ENCODE data around the gene ETV1. TPM values are rescaled to one million over a fixed set of nuclear protein-coding genes. Genes with fewer than 3 reads are reported as not detected.

Gene ETV1
- total RNA-seq, 1 experiment from 2014 or later, result 45.9 TPM

- CTCF ChIA-PET, result no interaction called here
- peaks cover 10% of the 10 kb centered on the region for H3K4me1 Mint-ChIP-seq (ENCODE audit: low read depth, unreplicated experiment)
- TF ChIP-seq CTCF (IDR thresholded peaks at IDR 0.05; ENCODE audit: unreplicated experiment), result no peak
- no peak overlapping the region for H3K4me3 Mint-ChIP-seq (ENCODE audit: low read depth, unreplicated experiment)
- H3K27ac Mint-ChIP-seq (ENCODE audit: unreplicated experiment), result no peak overlapping the region
- intact Hi-C loops (cut with micrococcal nuclease; ENCODE audit: unreplicated experiment), result loop anchor here (5.0 to 10.0 kb wide), 4 partner anchors 243 to 705 kb away; no protein-coding TSS in a partner anchor
- H3K27me3 Mint-ChIP-seq (ENCODE audit: unreplicated experiment), result no peaks in the 10 kb centered on the region
- DNase-seq, result no peak
- H3K9me3 Mint-ChIP-seq (ENCODE audit: low read depth, unreplicated experiment), result no peaks in the 10 kb centered on the region
- no peaks in the 10 kb centered on the region for H3K36me3 Mint-ChIP-seq (ENCODE audit: insufficient read depth, unreplicated experiment)
- no TSS peak for BruUV-seq (replicated peaks)
Observed at GRCh38 chr7:13987395-13987794, 2.1 kb downstream of the ETV1 start.

GRCh38 chr7:13986208-13986607 lies 3.3 kb downstream of the ETV1 start:
- Mint-ChIP-seq H3K27ac (ENCODE audit: unreplicated experiment) (no peak overlapping the region), H3K36me3 (ENCODE audit: insufficient read depth, unreplicated experiment) (peaks cover 2% of the 10 kb centered on the region), H3K27me3 (ENCODE audit: unreplicated experiment) (no peaks in the 10 kb centered on the region), H3K4me3 (ENCODE audit: low read depth, unreplicated experiment) (no peak overlapping the region), H3K4me1 (ENCODE audit: low read depth, unreplicated experiment) (peaks cover 16% of the 10 kb centered on the region), H3K9me3 (ENCODE audit: low read depth, unreplicated experiment) (no peaks in the 10 kb centered on the region)
- intact Hi-C loops (cut with micrococcal nuclease; ENCODE audit: unreplicated experiment), result loop anchor here (5.0 to 10.0 kb wide), 4 partner anchors 241 to 704 kb away; no protein-coding TSS in a partner anchor
- no peak for TF ChIP-seq CTCF (IDR thresholded peaks at IDR 0.05; ENCODE audit: unreplicated experiment)
- BruUV-seq (replicated peaks), result no TSS peak
- CTCF ChIA-PET, result interaction anchor here (0.6 kb wide), 1 partner anchor 1329 kb away, joined by 3 read pairs; no protein-coding TSS in a partner anchor
- DNase-seq, result no peak

GRCh38 chr7:13984831-13985685 lies 4.4 kb downstream of the ETV1 start:
- no peak for TF ChIP-seq CTCF (IDR thresholded peaks at IDR 0.05; ENCODE audit: unreplicated experiment)
- intact Hi-C loops (cut with micrococcal nuclease; ENCODE audit: unreplicated experiment), result loop anchor here (5.0 to 10.0 kb wide), 5 partner anchors 240 to 703 kb away; no protein-coding TSS in a partner anchor
- Mint-ChIP-seq H3K27me3 (ENCODE audit: unreplicated experiment) (no peaks in the 10 kb centered on the region), H3K9me3 (ENCODE audit: low read depth, unreplicated experiment) (no peaks in the 10 kb centered on the region), H3K4me3 (ENCODE audit: low read depth, unreplicated experiment) (no peak overlapping the region), H3K36me3 (ENCODE audit: insufficient read depth, unreplicated experiment) (peaks cover 10% of the 10 kb centered on the region), H3K4me1 (ENCODE audit: low read depth, unreplicated experiment) (peaks cover 28% of the 10 kb centered on the region), H3K27ac (ENCODE audit: unreplicated experiment) (no peak overlapping the region)
- CTCF ChIA-PET, result no interaction called here
- no peak for DNase-seq
- BruUV-seq (replicated peaks), result no TSS peak

- intact Hi-C loops (cut with micrococcal nuclease; ENCODE audit: unreplicated experiment), result loop anchor here (5.0 to 10.0 kb wide), 2 partner anchors 239 to 457 kb away; no protein-coding TSS in a partner anchor
Observed at GRCh38 chr7:13984061-13984460, 5.4 kb downstream of the ETV1 start.

More at GRCh38 chr7:13984061-13984460, 5.4 kb downstream of the ETV1 start:
- Mint-ChIP-seq H3K27me3 (ENCODE audit: unreplicated experiment) (no peaks in the 10 kb centered on the region), H3K4me3 (ENCODE audit: low read depth, unreplicated experiment) (no peak overlapping the region), H3K9me3 (ENCODE audit: low read depth, unreplicated experiment) (no peaks in the 10 kb centered on the region), H3K36me3 (ENCODE audit: insufficient read depth, unreplicated experiment) (peaks cover 10% of the 10 kb centered on the region), H3K27ac (ENCODE audit: unreplicated experiment) (no peak overlapping the region), H3K4me1 (ENCODE audit: low read depth, unreplicated experiment) (peaks cover 34% of the 10 kb centered on the region)
- CTCF ChIA-PET, result no interaction called here
- no TSS peak for BruUV-seq (replicated peaks)
- TF ChIP-seq CTCF (IDR thresholded peaks at IDR 0.05; ENCODE audit: unreplicated experiment), result no peak
- no peak for DNase-seq

All from Calu3 (cell line).